ENCODE measurements around the gene NCAPD3. TPM values are rescaled to one million over a fixed set of nuclear protein-coding genes. Genes with fewer than 3 reads are reported as not detected.
"Not testable (repeated sequence)": the region's sequence is repeated elsewhere in the genome, so short reads cannot be mapped to it uniquely, and the experiment has no call there.

The NCAPD3 gene
- total RNA-seq, 2 donors from 2014 or later, result 44.4 to 61.9 TPM

GRCh38 chr11:134196756-134197155 is 27.0 kb downstream of the NCAPD3 start:
- 86% methylated on average over 4 of the region's 4 CpGs for WGBS
- Histone ChIP-seq H3K27me3 (replicated peaks; ENCODE audit: insufficient read depth) (no peaks in the 10 kb centered on the region), H3K9me3 (no peaks in the 10 kb centered on the region), H3K27ac (no peak overlapping the region), H3K4me1 (replicated peaks) (no peaks in the 10 kb centered on the region), H3K4me3 (no peak overlapping the region), H3K36me3 (peaks cover 0 to 3% of the 10 kb centered on the region in 2 donors)
- TF ChIP-seq POLR2A (IDR thresholded peaks at IDR 0.05) (no peak), CTCF (IDR thresholded peaks at IDR 0.05) (no peak), POLR2AphosphoS5 (IDR thresholded peaks at IDR 0.05) (no peak)
- intact Hi-C loops (cut with DNase I), result no loop called here
- no peak for DNase-seq (ENCODE audit: low spot score)

GRCh38 chr11:134188092-134188491 is 35.7 kb downstream of the NCAPD3 start:
- H3K27me3 ChIP-seq (replicated peaks; ENCODE audit: insufficient read depth); H3K4me1 ChIP-seq (replicated peaks); H3K27ac ChIP-seq; H3K9me3 ChIP-seq; H3K36me3 ChIP-seq; DNase-seq (ENCODE audit: low spot score); H3K4me3 ChIP-seq; intact Hi-C loops (cut with DNase I): not testable (repeated sequence)
- WGBS, result 94% methylated on average over 8 of the region's 8 CpGs

- H3K4me1 ChIP-seq (replicated peaks), result no peaks in the 10 kb centered on the region
- no peak for DNase-seq (ENCODE audit: low spot score)
- intact Hi-C loops (cut with DNase I), result no loop called here
- TF ChIP-seq POLR2AphosphoS5 (IDR thresholded peaks at IDR 0.05), result no peak
- TF ChIP-seq CTCF (IDR thresholded peaks at IDR 0.05), result no peak
- TF ChIP-seq POLR2A (IDR thresholded peaks at IDR 0.05), result no peak
- peaks cover 0 to 4% of the 10 kb centered on the region in 2 donors for H3K36me3 ChIP-seq
- no peak overlapping the region for H3K27ac ChIP-seq
- H3K4me3 ChIP-seq, result no peak overlapping the region
- 88% methylated on average over 4 of the region's 4 CpGs for WGBS
- H3K9me3 ChIP-seq, result no peaks in the 10 kb centered on the region
- H3K27me3 ChIP-seq (replicated peaks; ENCODE audit: insufficient read depth), result no peaks in the 10 kb centered on the region
These were observed 42.1 kb downstream of the NCAPD3 start for GRCh38 chr11:134181707-134182106.

GRCh38 chr11:134178032-134178674 is 45.6 kb downstream of the NCAPD3 start:
- H3K27me3 ChIP-seq (replicated peaks; ENCODE audit: insufficient read depth), result no peaks in the 10 kb centered on the region
- 72% methylated on average over 5 of the region's 5 CpGs for WGBS
- DNase-seq (ENCODE audit: low spot score), result no peak
- intact Hi-C loops (cut with DNase I), result no loop called here
- TF ChIP-seq POLR2AphosphoS5 (IDR thresholded peaks at IDR 0.05), result no peak
- H3K4me3 ChIP-seq, result no peak overlapping the region
- no peaks in the 10 kb centered on the region for H3K9me3 ChIP-seq
- peaks cover 0 to 4% of the 10 kb centered on the region in 2 donors for H3K36me3 ChIP-seq
- H3K4me1 ChIP-seq (replicated peaks), result no peaks in the 10 kb centered on the region
- H3K27ac ChIP-seq, result no peak overlapping the region

- H3K27ac ChIP-seq, result no peak overlapping the region
- no peaks in the 10 kb centered on the region for H3K27me3 ChIP-seq (replicated peaks; ENCODE audit: insufficient read depth)
- H3K4me3 ChIP-seq, result no peak overlapping the region
- no peaks in the 10 kb centered on the region for H3K9me3 ChIP-seq
- H3K36me3 ChIP-seq, result peaks cover 0 to 4% of the 10 kb centered on the region in 2 donors
- no peaks in the 10 kb centered on the region for H3K4me1 ChIP-seq (replicated peaks)
- DNase-seq (ENCODE audit: low spot score), result no peak
- TF ChIP-seq POLR2A (IDR thresholded peaks at IDR 0.05), result no peak
- no peak for TF ChIP-seq CTCF (IDR thresholded peaks at IDR 0.05)
- no peak for TF ChIP-seq POLR2AphosphoS5 (IDR thresholded peaks at IDR 0.05)
- 89% methylated on average over 13 of the region's 13 CpGs for WGBS
- intact Hi-C loops (cut with DNase I), result no loop called here
These were observed 47.5 kb downstream of the NCAPD3 start for GRCh38 chr11:134176284-134176683.

GRCh38 chr11:134173296-134173695 is 50.5 kb downstream of the NCAPD3 start:
- intact Hi-C loops (cut with DNase I), result no loop called here
- Histone ChIP-seq H3K4me3 (no peak overlapping the region), H3K36me3 (peaks cover 0 to 2% of the 10 kb centered on the region in 2 donors), H3K27me3 (replicated peaks; ENCODE audit: insufficient read depth) (no peaks in the 10 kb centered on the region), H3K4me1 (replicated peaks) (no peaks in the 10 kb centered on the region), H3K9me3 (no peaks in the 10 kb centered on the region), H3K27ac (no peak overlapping the region)
- TF ChIP-seq POLR2A (IDR thresholded peaks at IDR 0.05) (no peak), CTCF (IDR thresholded peaks at IDR 0.05) (no peak), POLR2AphosphoS5 (IDR thresholded peaks at IDR 0.05) (no peak)
- no peak for DNase-seq (ENCODE audit: low spot score)
- whole genome bisulfite sequencing, result 95% methylated on average over 4 of the region's 5 CpGs
